B cell (primary cell): Measurements from ENCODE around the gene SMG1.

Experiments
- EZH2 ChIP-seq: IDR thresholded peaks from 2 replicates; pipeline ENCODE4 v1.6.1; 2012; ENCODE audit warnings: borderline replicate concordance, low read depth, mild to moderate bottlenecking, moderate library complexity, low read length; ENCODE audit not compliant: insufficient read depth, poor library complexity, severe bottlenecking
- TF ChIP-seq, protein P1 (sequence below): fragments of 200-600 bp; IDR thresholded peaks from one replicate; pipeline ENCODE4 v1.8.0; 2022; ENCODE audit warnings: antibody characterized with exemption, mild to moderate bottlenecking

DNA sequence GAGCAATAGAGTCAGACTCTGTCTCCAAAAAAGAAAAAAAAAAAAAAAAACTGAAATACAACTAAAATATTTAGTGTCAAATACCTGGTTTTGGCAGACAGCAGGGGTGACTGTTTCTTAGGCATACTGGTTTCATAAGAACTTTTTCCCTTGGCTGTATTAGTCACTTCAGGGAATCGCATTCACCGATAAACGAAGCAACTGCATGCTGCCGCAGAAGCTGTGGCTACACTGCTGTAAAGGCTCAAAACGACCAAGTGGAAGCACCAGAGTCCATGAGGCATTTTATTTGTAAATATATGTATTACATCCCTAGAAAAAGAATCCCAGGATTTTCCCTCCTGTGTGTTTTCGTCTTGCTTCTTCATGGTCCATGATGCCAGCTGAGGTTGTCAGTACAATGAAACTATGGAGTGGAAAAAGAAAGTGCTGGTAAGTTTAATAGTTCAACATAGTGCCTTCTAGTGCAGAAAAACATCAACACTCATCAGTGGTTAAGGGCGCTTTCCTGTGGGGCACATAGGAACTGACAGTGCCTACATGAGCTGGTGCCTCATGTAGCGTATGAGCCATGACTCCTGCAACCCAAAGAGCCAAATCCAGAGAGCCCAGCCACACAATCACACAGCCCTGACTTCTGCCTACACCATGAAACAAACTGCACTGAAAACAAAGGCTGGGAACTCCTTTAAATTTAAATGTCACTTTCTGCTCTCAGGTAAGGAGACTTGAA, 143.3 kb downstream of the SMG1 start:
- TF ChIP-seq, protein P1, sequence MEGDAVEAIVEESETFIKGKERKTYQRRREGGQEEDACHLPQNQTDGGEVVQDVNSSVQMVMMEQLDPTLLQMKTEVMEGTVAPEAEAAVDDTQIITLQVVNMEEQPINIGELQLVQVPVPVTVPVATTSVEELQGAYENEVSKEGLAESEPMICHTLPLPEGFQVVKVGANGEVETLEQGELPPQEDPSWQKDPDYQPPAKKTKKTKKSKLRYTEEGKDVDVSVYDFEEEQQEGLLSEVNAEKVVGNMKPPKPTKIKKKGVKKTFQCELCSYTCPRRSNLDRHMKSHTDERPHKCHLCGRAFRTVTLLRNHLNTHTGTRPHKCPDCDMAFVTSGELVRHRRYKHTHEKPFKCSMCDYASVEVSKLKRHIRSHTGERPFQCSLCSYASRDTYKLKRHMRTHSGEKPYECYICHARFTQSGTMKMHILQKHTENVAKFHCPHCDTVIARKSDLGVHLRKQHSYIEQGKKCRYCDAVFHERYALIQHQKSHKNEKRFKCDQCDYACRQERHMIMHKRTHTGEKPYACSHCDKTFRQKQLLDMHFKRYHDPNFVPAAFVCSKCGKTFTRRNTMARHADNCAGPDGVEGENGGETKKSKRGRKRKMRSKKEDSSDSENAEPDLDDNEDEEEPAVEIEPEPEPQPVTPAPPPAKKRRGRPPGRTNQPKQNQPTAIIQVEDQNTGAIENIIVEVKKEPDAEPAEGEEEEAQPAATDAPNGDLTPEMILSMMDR = no peak
- TF ChIP-seq EZH2 = no peak
